ENCODE results near the gene C6orf163.
A peak's percentile ranks its signal among the peaks of the same experiment; 100 is the strongest.
"Not testable (repeated sequence)": the region's sequence is repeated elsewhere in the genome, so short reads cannot be mapped to it uniquely, and the experiment has no call there.

The C6orf163 gene

DNA sequence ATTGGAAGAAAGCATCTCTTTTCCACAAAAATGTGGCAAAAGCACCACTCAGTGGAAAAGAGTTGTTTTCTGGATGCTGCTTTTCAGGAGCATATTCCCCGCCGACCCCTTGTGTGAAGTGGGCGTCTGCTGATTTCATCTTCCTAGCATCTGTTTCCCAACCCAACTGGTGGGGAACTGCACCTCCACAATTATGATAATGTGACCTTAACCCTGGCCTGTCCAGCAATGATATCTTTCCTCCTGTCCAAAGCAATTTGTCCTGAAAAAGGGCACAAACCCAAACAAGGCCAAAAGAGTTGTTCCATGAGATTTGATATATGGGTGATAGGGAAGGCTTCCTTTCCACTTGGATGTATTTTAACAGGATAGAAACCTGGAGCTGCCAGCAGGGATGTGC, 29.5 kb upstream of the C6orf163 start:
- Histone ChIP-seq H3K4me1 (no peaks in the 10 kb centered on the region), H3K4me2 (ENCODE audit: low read length) (no peak overlapping the region), H3K27ac (no peak overlapping the region), H3K9me3 (ENCODE audit: control insufficient read depth, low read length) (no peaks in the 10 kb centered on the region), H3K27me3 (ENCODE audit: control insufficient read depth, insufficient read depth, low read length) (no peaks in the 10 kb centered on the region), H3K36me3 (ENCODE audit: control insufficient read depth, insufficient read depth, low read length) (no peaks in the 10 kb centered on the region), H2AFZ (no peak overlapping the region), H3K4me3 (ENCODE audit: low read depth, low read length) (no peak overlapping the region), H3K9ac (no peak overlapping the region), H3K79me2 (no peaks in the 10 kb centered on the region)
- TF ChIP-seq, protein P1, sequence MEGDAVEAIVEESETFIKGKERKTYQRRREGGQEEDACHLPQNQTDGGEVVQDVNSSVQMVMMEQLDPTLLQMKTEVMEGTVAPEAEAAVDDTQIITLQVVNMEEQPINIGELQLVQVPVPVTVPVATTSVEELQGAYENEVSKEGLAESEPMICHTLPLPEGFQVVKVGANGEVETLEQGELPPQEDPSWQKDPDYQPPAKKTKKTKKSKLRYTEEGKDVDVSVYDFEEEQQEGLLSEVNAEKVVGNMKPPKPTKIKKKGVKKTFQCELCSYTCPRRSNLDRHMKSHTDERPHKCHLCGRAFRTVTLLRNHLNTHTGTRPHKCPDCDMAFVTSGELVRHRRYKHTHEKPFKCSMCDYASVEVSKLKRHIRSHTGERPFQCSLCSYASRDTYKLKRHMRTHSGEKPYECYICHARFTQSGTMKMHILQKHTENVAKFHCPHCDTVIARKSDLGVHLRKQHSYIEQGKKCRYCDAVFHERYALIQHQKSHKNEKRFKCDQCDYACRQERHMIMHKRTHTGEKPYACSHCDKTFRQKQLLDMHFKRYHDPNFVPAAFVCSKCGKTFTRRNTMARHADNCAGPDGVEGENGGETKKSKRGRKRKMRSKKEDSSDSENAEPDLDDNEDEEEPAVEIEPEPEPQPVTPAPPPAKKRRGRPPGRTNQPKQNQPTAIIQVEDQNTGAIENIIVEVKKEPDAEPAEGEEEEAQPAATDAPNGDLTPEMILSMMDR (IDR thresholded peaks at IDR 0.05) = no peak

GRCh38 chr6:87319271-87319987, 25.2 kb upstream of the C6orf163 start:
- Histone ChIP-seq H3K4me2 (ENCODE audit: low read length) (no peak overlapping the region), H3K27me3 (ENCODE audit: control insufficient read depth, insufficient read depth, low read length) (no peaks in the 10 kb centered on the region), H3K9ac (no peak overlapping the region), H2AFZ (no peak overlapping the region), H3K79me2 (peaks cover 14% of the 10 kb centered on the region), H3K4me3 (ENCODE audit: low read depth, low read length) (no peak overlapping the region), H3K4me1 (no peaks in the 10 kb centered on the region), H3K36me3 (ENCODE audit: control insufficient read depth, insufficient read depth, low read length) (no peaks in the 10 kb centered on the region), H3K9me3 (ENCODE audit: control insufficient read depth, low read length) (no peaks in the 10 kb centered on the region), H3K27ac (no peak overlapping the region)
- TF ChIP-seq, protein P1 (IDR thresholded peaks at IDR 0.05) = no peak

GRCh38 chr6:87322304-87323212, 22.1 kb upstream of the C6orf163 start, which contains the start of gene SMIM8:
TSS of gene SMIM8 (plus strand) at chr6:87322588. CDS start at chr6:87337032, 14,444 bp downstream.
- Histone ChIP-seq H3K36me3 (ENCODE audit: control insufficient read depth, insufficient read depth, low read length) (no peaks in the 10 kb centered on the region), H3K27me3 (ENCODE audit: control insufficient read depth, insufficient read depth, low read length) (no peaks in the 10 kb centered on the region), H2AFZ (peak within 1 kb of the TSS; percentile 100), H3K4me2 (ENCODE audit: low read length) (peak within 1 kb of the TSS; percentile 78), H3K4me3 (ENCODE audit: low read depth, low read length) (peak within 1 kb of the TSS; percentile 68), H3K79me2 (peaks cover 14% of the 10 kb centered on the region), H3K9me3 (ENCODE audit: control insufficient read depth, low read length) (no peaks in the 10 kb centered on the region), H3K4me1 (no peaks in the 10 kb centered on the region), H3K9ac (peak within 1 kb of the TSS; percentile 92), H3K27ac (peak within 1 kb of the TSS; percentile 71)
- TF ChIP-seq, protein P1 (IDR thresholded peaks at IDR 0.05) = peak; percentile 99

- not testable (repeated sequence) for H3K27me3 ChIP-seq (ENCODE audit: control insufficient read depth, insufficient read depth, low read length); H3K9ac ChIP-seq; H3K9me3 ChIP-seq (ENCODE audit: control insufficient read depth, low read length); H3K4me3 ChIP-seq (ENCODE audit: low read depth, low read length); H3K4me2 ChIP-seq (ENCODE audit: low read length); H3K4me1 ChIP-seq; H3K36me3 ChIP-seq (ENCODE audit: control insufficient read depth, insufficient read depth, low read length); H2AFZ ChIP-seq; H3K27ac ChIP-seq
- peaks cover 14% of the 10 kb centered on the region for H3K79me2 ChIP-seq
These were observed 20.7 kb upstream of the C6orf163 start for GRCh38 chr6:87323880-87324279.

GRCh38 chr6:87330961-87331360, 13.7 kb upstream of the C6orf163 start:
- TF ChIP-seq, protein P1 (IDR thresholded peaks at IDR 0.05) = no peak
- Histone ChIP-seq H3K79me2 (peaks cover 2% of the 10 kb centered on the region), H3K9ac (no peak overlapping the region), H3K27ac (no peak overlapping the region), H3K4me3 (ENCODE audit: low read depth, low read length) (no peak overlapping the region), H2AFZ (no peak overlapping the region), H3K27me3 (ENCODE audit: control insufficient read depth, insufficient read depth, low read length) (no peaks in the 10 kb centered on the region), H3K4me1 (no peaks in the 10 kb centered on the region), H3K36me3 (ENCODE audit: control insufficient read depth, insufficient read depth, low read length) (no peaks in the 10 kb centered on the region), H3K9me3 (ENCODE audit: control insufficient read depth, low read length) (no peaks in the 10 kb centered on the region), H3K4me2 (ENCODE audit: low read length) (no peak overlapping the region)

Measured in parathyroid adenoma (tissue), 2 donors.